HG03457 (cell line): ENCODE measurements around the gene SP7.
"Not testable (repeated sequence)": the region's sequence is repeated elsewhere in the genome, so short reads cannot be mapped to it uniquely, and the experiment has no call there.

Experiments
- ATAC-seq: cut with Tn5 transposase; IDR thresholded peaks from one replicate; pipeline ENCODE4 v1.9.1; 2021; ENCODE audit warnings: moderate number of reproducible peaks; ENCODE audit not compliant: unreplicated experiment

SP7 gene

GRCh38 chr12:53336181-53336681 is at the start of gene SP7:
Gene SP7 (minus strand): TSS chr12:53336354. CDS start chr12:53335646, 708 bp downstream.
- ATAC-seq, result no peak

GRCh38 chr12:53383258-53383657 is 47.1 kb upstream of the SP7 start:
- no peak for ATAC-seq

- no peak for ATAC-seq
These were observed 45.8 kb upstream of the SP7 start for GRCh38 chr12:53381731-53382630.

GRCh38 chr12:53380794-53381730 is 44.9 kb upstream of the SP7 start:
- ATAC-seq, result no peak

- ATAC-seq, result peak; percentile 33
These were observed 44.1 kb upstream of the SP7 start, which contains the start of gene SP1 for GRCh38 chr12:53380104-53380793. Gene SP1 (plus strand): TSS chr12:53380176. CDS start chr12:53380292, 116 bp downstream.

GRCh38 chr12:53379389-53380103 is 43.4 kb upstream of the SP7 start:
- peak; percentile 59 for ATAC-seq

- no peak for ATAC-seq
These were observed 42.7 kb upstream of the SP7 start for GRCh38 chr12:53378724-53379388.

GRCh38 chr12:53378222-53378621 is 42.1 kb upstream of the SP7 start:
- ATAC-seq, result no peak

GRCh38 chr12:53376747-53377146 is 40.6 kb upstream of the SP7 start:
- no peak for ATAC-seq

GRCh38 chr12:53374277-53374676 is 38.1 kb upstream of the SP7 start:
- not testable (repeated sequence) for ATAC-seq

- not testable (repeated sequence) for ATAC-seq
These were observed 37.5 kb upstream of the SP7 start for GRCh38 chr12:53373554-53374133.

- ATAC-seq, result no peak
These were observed 29.2 kb upstream of the SP7 start for GRCh38 chr12:53365245-53365904.

- ATAC-seq, result not testable (repeated sequence)
These were observed 25.5 kb upstream of the SP7 start for GRCh38 chr12:53361638-53362037.

- no peak for ATAC-seq
These were observed 22.8 kb upstream of the SP7 start for GRCh38 chr12:53358836-53359419.

- ATAC-seq, result no peak
These were observed 19.0 kb upstream of the SP7 start for GRCh38 chr12:53355121-53355520.

GRCh38 chr12:53353257-53353655 is 17.1 kb upstream of the SP7 start:
- ATAC-seq, result no peak

- ATAC-seq, result no peak
These were observed 16.4 kb upstream of the SP7 start for GRCh38 chr12:53352331-53353256.
